Measurements from ENCODE around the gene IL34. TPM values are rescaled to one million over a fixed set of nuclear protein-coding genes. Genes with fewer than 3 reads are reported as not detected.

IL34 gene
- total and polyA plus RNA-seq, 2 experiments from 2014 or later: 4.3 to 6.6 TPM

DNA sequence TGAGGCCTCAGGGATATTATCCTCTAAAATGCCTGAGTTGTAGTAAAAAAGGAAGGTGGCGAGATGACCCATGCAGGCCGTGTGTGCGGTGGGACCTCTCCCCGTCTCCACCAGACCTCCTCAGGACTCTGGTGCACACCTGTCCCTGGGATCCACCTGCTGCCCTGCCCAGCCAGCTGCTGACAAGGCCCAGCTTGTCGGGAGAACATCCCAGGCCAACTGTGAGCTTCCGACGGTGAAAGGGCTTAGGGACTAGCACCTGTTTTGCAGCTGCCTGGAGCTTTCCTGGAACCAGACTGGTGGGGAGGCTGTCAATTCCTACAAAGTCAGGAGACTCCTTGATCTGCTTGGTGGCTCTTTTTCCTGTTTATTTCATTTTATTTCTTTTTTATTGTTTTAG lies 11.6 kb downstream of the IL34 start (continued):
- TF ChIP-seq EZH2 (IDR thresholded peaks at IDR 0.05; ENCODE audit: low read depth, unreplicated experiment) (no peak), STAT1 (IDR thresholded peaks at IDR 0.05; ENCODE audit: unreplicated experiment) (no peak), CREB1 (CRISPR knock-in tag; IDR thresholded peaks at IDR 0.05; ENCODE audit: low read depth) (no peak), NANOG (IDR thresholded peaks at IDR 0.05; ENCODE audit: borderline replicate concordance) (no peak), EZH2phosphoT487 (IDR thresholded peaks at IDR 0.05; ENCODE audit: unreplicated experiment) (no peak), ZNF331 (CRISPR knock-in tag; IDR thresholded peaks at IDR 0.05; ENCODE audit: low read depth) (no peak)
- TF ChIP-seq, protein P1, sequence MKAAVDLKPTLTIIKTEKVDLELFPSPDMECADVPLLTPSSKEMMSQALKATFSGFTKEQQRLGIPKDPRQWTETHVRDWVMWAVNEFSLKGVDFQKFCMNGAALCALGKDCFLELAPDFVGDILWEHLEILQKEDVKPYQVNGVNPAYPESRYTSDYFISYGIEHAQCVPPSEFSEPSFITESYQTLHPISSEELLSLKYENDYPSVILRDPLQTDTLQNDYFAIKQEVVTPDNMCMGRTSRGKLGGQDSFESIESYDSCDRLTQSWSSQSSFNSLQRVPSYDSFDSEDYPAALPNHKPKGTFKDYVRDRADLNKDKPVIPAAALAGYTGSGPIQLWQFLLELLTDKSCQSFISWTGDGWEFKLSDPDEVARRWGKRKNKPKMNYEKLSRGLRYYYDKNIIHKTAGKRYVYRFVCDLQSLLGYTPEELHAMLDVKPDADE (IDR thresholded peaks at IDR 0.05): no peak

DNA sequence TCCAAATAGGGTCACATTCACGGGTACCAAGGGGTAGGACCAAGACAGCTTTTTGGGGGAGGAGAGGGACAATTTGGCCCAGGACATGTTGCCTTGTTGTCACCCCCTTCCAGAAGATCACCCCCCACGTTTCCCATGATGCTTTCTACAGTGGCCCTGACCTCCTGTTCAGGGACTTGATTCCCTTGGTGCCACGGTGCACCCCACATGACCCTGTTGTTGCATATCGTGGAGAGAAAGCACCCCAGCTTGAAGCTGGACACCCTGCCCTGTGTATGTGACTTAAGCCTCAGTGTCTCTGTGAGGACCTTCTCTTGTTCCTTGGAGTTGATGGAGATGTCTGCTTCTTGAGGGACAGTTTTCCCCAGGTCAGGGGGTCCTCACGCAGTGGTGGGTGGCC lies 12.6 kb downstream of the IL34 start:
- Histone ChIP-seq H3K4me3 (no peak overlapping the region), H3K9me2 (ENCODE audit: insufficient read depth) (no peaks in the 10 kb centered on the region), H3K36me3 (ENCODE audit: insufficient read depth) (no peaks in the 10 kb centered on the region), H2AFZ (no peak overlapping the region), H3K27me3 (ENCODE audit: insufficient read depth) (no peaks in the 10 kb centered on the region), H3F3A (replicated peaks; ENCODE audit: low read depth) (0 out of 2 replicates have a peak, but pooled peaks cover 5% of the 10 kb centered on the region), H3K79me2 (replicated peaks; ENCODE audit: insufficient read depth) (no peaks in the 10 kb centered on the region), H3K4me2 (no peak overlapping the region), H3K4me1 (ENCODE audit: insufficient read depth) (peaks cover 10% of the 10 kb centered on the region), H3K27ac (ENCODE audit: low read depth) (no peak overlapping the region), H4K20me1 (replicated peaks; ENCODE audit: insufficient read depth) (no peaks in the 10 kb centered on the region)
- peaks cover 8% of the 10 kb centered on the region for H3K27me3 Mint-ChIP-seq (ENCODE audit: insufficient read depth, low read depth, poor library complexity)
- peaks cover 21% of the 10 kb centered on the region for H3K4me1 Mint-ChIP-seq
- no peak overlapping the region for H3K27ac Mint-ChIP-seq
- H3K4me3 Mint-ChIP-seq: no peak overlapping the region
- H3K9me3 Mint-ChIP-seq: no peaks in the 10 kb centered on the region
- H3K36me3 Mint-ChIP-seq (ENCODE audit: low read depth): no peaks in the 10 kb centered on the region
- DNase-seq (ENCODE audit: low spot score) (no peak), ATAC-seq (no peak)
- TF ChIP-seq POLR2AphosphoS5 (IDR thresholded peaks at IDR 0.05; ENCODE audit: low read depth) (no peak), NANOG (IDR thresholded peaks at IDR 0.05; ENCODE audit: borderline replicate concordance) (no peak), ZNF114 (CRISPR knock-in tag; IDR thresholded peaks at IDR 0.05) (no peak), ZNF331 (CRISPR knock-in tag; IDR thresholded peaks at IDR 0.05; ENCODE audit: low read depth) (no peak)
- TF ChIP-seq, protein P1 (IDR thresholded peaks at IDR 0.05): no peak
- TF ChIP-seq, protein P2, sequence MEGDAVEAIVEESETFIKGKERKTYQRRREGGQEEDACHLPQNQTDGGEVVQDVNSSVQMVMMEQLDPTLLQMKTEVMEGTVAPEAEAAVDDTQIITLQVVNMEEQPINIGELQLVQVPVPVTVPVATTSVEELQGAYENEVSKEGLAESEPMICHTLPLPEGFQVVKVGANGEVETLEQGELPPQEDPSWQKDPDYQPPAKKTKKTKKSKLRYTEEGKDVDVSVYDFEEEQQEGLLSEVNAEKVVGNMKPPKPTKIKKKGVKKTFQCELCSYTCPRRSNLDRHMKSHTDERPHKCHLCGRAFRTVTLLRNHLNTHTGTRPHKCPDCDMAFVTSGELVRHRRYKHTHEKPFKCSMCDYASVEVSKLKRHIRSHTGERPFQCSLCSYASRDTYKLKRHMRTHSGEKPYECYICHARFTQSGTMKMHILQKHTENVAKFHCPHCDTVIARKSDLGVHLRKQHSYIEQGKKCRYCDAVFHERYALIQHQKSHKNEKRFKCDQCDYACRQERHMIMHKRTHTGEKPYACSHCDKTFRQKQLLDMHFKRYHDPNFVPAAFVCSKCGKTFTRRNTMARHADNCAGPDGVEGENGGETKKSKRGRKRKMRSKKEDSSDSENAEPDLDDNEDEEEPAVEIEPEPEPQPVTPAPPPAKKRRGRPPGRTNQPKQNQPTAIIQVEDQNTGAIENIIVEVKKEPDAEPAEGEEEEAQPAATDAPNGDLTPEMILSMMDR (conservative IDR thresholded peaks at IDR 0.05; ENCODE audit: low read depth in 2 of 2): no peak
- TF ChIP-seq, protein P3, sequence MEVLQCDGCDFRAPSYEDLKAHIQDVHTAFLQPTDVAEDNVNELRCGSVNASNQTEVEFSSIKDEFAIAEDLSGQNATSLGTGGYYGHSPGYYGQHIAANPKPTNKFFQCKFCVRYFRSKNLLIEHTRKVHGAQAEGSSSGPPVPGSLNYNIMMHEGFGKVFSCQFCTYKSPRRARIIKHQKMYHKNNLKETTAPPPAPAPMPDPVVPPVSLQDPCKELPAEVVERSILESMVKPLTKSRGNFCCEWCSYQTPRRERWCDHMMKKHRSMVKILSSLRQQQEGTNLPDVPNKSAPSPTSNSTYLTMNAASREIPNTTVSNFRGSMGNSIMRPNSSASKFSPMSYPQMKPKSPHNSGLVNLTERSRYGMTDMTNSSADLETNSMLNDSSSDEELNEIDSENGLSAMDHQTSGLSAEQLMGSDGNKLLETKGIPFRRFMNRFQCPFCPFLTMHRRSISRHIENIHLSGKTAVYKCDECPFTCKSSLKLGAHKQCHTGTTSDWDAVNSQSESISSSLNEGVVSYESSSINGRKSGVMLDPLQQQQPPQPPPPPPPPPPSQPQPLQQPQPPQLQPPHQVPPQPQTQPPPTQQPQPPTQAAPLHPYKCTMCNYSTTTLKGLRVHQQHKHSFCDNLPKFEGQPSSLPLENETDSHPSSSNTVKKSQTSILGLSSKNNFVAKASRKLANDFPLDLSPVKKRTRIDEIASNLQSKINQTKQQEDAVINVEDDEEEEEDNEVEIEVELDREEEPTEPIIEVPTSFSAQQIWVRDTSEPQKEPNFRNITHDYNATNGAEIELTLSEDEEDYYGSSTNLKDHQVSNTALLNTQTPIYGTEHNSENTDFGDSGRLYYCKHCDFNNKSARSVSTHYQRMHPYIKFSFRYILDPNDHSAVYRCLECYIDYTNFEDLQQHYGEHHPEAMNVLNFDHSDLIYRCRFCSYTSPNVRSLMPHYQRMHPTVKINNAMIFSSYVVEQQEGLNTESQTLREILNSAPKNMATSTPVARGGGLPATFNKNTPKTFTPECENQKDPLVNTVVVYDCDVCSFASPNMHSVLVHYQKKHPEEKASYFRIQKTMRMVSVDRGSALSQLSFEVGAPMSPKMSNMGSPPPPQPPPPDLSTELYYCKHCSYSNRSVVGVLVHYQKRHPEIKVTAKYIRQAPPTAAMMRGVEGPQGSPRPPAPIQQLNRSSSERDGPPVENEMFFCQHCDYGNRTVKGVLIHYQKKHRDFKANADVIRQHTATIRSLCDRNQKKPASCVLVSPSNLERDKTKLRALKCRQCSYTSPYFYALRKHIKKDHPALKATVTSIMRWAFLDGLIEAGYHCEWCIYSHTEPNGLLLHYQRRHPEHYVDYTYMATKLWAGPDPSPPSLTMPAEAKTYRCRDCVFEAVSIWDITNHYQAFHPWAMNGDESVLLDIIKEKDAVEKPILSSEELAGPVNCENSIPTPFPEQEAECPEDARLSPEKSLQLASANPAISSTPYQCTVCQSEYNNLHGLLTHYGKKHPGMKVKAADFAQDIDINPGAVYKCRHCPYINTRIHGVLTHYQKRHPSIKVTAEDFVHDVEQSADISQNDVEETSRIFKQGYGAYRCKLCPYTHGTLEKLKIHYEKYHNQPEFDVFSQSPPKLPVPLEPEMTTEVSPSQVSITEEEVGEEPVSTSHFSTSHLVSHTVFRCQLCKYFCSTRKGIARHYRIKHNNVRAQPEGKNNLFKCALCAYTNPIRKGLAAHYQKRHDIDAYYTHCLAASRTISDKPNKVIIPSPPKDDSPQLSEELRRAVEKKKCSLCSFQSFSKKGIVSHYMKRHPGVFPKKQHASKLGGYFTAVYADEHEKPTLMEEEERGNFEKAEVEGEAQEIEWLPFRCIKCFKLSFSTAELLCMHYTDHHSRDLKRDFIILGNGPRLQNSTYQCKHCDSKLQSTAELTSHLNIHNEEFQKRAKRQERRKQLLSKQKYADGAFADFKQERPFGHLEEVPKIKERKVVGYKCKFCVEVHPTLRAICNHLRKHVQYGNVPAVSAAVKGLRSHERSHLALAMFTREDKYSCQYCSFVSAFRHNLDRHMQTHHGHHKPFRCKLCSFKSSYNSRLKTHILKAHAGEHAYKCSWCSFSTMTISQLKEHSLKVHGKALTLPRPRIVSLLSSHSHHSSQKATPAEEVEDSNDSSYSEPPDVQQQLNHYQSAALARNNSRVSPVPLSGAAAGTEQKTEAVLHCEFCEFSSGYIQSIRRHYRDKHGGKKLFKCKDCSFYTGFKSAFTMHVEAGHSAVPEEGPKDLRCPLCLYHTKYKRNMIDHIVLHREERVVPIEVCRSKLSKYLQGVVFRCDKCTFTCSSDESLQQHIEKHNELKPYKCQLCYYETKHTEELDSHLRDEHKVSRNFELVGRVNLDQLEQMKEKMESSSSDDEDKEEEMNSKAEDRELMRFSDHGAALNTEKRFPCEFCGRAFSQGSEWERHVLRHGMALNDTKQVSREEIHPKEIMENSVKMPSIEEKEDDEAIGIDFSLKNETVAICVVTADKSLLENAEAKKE (CRISPR knock-in tag; IDR thresholded peaks at IDR 0.05): no peak
- TF ChIP-seq, protein P4, sequence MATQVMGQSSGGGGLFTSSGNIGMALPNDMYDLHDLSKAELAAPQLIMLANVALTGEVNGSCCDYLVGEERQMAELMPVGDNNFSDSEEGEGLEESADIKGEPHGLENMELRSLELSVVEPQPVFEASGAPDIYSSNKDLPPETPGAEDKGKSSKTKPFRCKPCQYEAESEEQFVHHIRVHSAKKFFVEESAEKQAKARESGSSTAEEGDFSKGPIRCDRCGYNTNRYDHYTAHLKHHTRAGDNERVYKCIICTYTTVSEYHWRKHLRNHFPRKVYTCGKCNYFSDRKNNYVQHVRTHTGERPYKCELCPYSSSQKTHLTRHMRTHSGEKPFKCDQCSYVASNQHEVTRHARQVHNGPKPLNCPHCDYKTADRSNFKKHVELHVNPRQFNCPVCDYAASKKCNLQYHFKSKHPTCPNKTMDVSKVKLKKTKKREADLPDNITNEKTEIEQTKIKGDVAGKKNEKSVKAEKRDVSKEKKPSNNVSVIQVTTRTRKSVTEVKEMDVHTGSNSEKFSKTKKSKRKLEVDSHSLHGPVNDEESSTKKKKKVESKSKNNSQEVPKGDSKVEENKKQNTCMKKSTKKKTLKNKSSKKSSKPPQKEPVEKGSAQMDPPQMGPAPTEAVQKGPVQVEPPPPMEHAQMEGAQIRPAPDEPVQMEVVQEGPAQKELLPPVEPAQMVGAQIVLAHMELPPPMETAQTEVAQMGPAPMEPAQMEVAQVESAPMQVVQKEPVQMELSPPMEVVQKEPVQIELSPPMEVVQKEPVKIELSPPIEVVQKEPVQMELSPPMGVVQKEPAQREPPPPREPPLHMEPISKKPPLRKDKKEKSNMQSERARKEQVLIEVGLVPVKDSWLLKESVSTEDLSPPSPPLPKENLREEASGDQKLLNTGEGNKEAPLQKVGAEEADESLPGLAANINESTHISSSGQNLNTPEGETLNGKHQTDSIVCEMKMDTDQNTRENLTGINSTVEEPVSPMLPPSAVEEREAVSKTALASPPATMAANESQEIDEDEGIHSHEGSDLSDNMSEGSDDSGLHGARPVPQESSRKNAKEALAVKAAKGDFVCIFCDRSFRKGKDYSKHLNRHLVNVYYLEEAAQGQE (IDR thresholded peaks at IDR 0.05; ENCODE audit: unreplicated experiment): no peak

Measured in GM23338 (cell line).